ENCODE results near the gene PPAN. TPM values are rescaled to one million over a fixed set of nuclear protein-coding genes. Genes with fewer than 3 reads are reported as not detected.
A peak's percentile ranks its signal among the peaks of the same experiment; 100 is the strongest.

PPAN gene
- total RNA-seq, 8 experiments from 2014 or later: 27.2 to 92.1 (median 47.3) TPM

GRCh38 chr19:10120538-10121189, 14.5 kb downstream of the PPAN start:
- ATAC-seq (replicated peaks in 6 of 8): peak in 2 of 8 experiments; percentile 13 to 27
- no peak overlapping the region for H3K27ac ChIP-seq
- WGBS, 10 experiments: 4 to 93% (median 77%) methylated on average over 4 to 9 of the region's 9 CpGs
- in situ Hi-C loops (cut with MboI; ENCODE audit: low pct_unique_long_range_greater_than_20kb in 2 of 9, low sequenced_read_pairs in 9 of 9, unreplicated experiment in 9 of 9): no loop called here
- peaks cover 6% of the 10 kb centered on the region in 2 donors for H3K4me1 ChIP-seq (replicated peaks in 1 of 2)
- H3K4me3 ChIP-seq: no peak overlapping the region

- Histone ChIP-seq H3K4me1 (replicated peaks in 1 of 2) (peaks cover 6% of the 10 kb centered on the region in 2 donors), H3K27ac (no peak overlapping the region), H3K4me3 (no peak overlapping the region)
- no peak for ATAC-seq (replicated peaks in 6 of 8)
- in situ Hi-C loops (cut with MboI; ENCODE audit: low pct_unique_long_range_greater_than_20kb in 2 of 9, low sequenced_read_pairs in 9 of 9, unreplicated experiment in 9 of 9): no loop called here
- WGBS, 10 experiments: 27 to 100% (median 84%) methylated on average over 1 to 6 of the region's 6 CpGs; no CpG with 5 or more reads in 1 of the 10 experiments
Measured at GRCh38 chr19:10122045-10122444, 15.9 kb downstream of the PPAN start.

GRCh38 chr19:10124429-10124828, 18.3 kb downstream of the PPAN start:
- Histone ChIP-seq H3K4me3 (no peak overlapping the region), H3K4me1 (replicated peaks in 1 of 2) (no peaks in the 10 kb centered on the region), H3K27ac (no peak overlapping the region)
- 75 to 100% (median 100%) methylated on average over 1 to 7 of the region's 7 CpGs; no CpG with 5 or more reads in 3 of the 10 experiments for WGBS, 10 experiments
- no peak for ATAC-seq (replicated peaks in 6 of 8)
- in situ Hi-C loops (cut with MboI; ENCODE audit: low pct_unique_long_range_greater_than_20kb in 2 of 9, low sequenced_read_pairs in 9 of 9, unreplicated experiment in 9 of 9): no loop called here

- no peak for ATAC-seq (replicated peaks in 6 of 8)
- H3K4me1 ChIP-seq (replicated peaks in 1 of 2): no peaks in the 10 kb centered on the region
- no peak overlapping the region for H3K4me3 ChIP-seq
- in situ Hi-C loops (cut with MboI; ENCODE audit: low pct_unique_long_range_greater_than_20kb in 2 of 9, low sequenced_read_pairs in 9 of 9, unreplicated experiment in 9 of 9): no loop called here
- 92 to 100% (median 100%) methylated on average over 1 to 4 of the region's 4 CpGs; no CpG with 5 or more reads in 3 of the 10 experiments for WGBS, 10 experiments
- H3K27ac ChIP-seq: no peak overlapping the region
Measured at GRCh38 chr19:10126213-10126639, 20.1 kb downstream of the PPAN start.

- WGBS, 10 experiments: 62 to 100% (median 97%) methylated on average over 1 to 7 of the region's 7 CpGs; no CpG with 5 or more reads in 2 of the 10 experiments
- Histone ChIP-seq H3K4me1 (replicated peaks in 1 of 2) (no peaks in the 10 kb centered on the region), H3K4me3 (no peak overlapping the region), H3K27ac (no peak overlapping the region)
- ATAC-seq (replicated peaks in 6 of 8): peak in 1 of 8 experiments; percentile 35
- in situ Hi-C loops (cut with MboI; ENCODE audit: low pct_unique_long_range_greater_than_20kb in 2 of 9, low sequenced_read_pairs in 9 of 9, unreplicated experiment in 9 of 9): no loop called here
Measured at GRCh38 chr19:10132905-10133304, 26.7 kb downstream of the PPAN start.

GRCh38 chr19:10133596-10133995, 27.4 kb downstream of the PPAN start:
- Histone ChIP-seq H3K27ac (no peak overlapping the region), H3K4me1 (replicated peaks in 1 of 2) (no peaks in the 10 kb centered on the region), H3K4me3 (no peak overlapping the region)
- ATAC-seq (replicated peaks in 6 of 8): no peak
- in situ Hi-C loops (cut with MboI; ENCODE audit: low pct_unique_long_range_greater_than_20kb in 2 of 9, low sequenced_read_pairs in 9 of 9, unreplicated experiment in 9 of 9): no loop called here
- 33 to 100% (median 96%) methylated on average over 1 to 8 of the region's 11 CpGs; no CpG with 5 or more reads in 1 of the 10 experiments for WGBS, 10 experiments

GRCh38 chr19:10134040-10134439, 27.9 kb downstream of the PPAN start:
- H3K27ac ChIP-seq: no peak overlapping the region
- no peak overlapping the region for H3K4me3 ChIP-seq
- H3K4me1 ChIP-seq (replicated peaks in 1 of 2): no peaks in the 10 kb centered on the region
- in situ Hi-C loops (cut with MboI; ENCODE audit: low pct_unique_long_range_greater_than_20kb in 2 of 9, low sequenced_read_pairs in 9 of 9, unreplicated experiment in 9 of 9): no loop called here
- WGBS, 10 experiments: 100% methylated on average over 1 of the region's 9 CpGs; no CpG with 5 or more reads in 9 of the 10 experiments
- no peak for ATAC-seq (replicated peaks in 6 of 8)

- in situ Hi-C loops (cut with MboI; ENCODE audit: low pct_unique_long_range_greater_than_20kb in 2 of 9, low sequenced_read_pairs in 9 of 9, unreplicated experiment in 9 of 9): no loop called here
- H3K27ac ChIP-seq: no peak overlapping the region
- no peaks in the 10 kb centered on the region for H3K4me1 ChIP-seq (replicated peaks in 1 of 2)
- H3K4me3 ChIP-seq: no peak overlapping the region
- ATAC-seq (replicated peaks in 6 of 8): peak in 4 of 8 experiments; percentile 8 to 23 (median 21)
- WGBS, 10 experiments: 67 to 100% (median 96%) methylated on average over 1 to 9 of the region's 39 CpGs; no CpG with 5 or more reads in 5 of the 10 experiments
Measured at GRCh38 chr19:10135551-10136334, 29.6 kb downstream of the PPAN start.

GRCh38 chr19:10136936-10137335, 30.8 kb downstream of the PPAN start:
- WGBS, 10 experiments: 94 to 100% (median 96%) methylated on average over 1 to 9 of the region's 14 CpGs; no CpG with 5 or more reads in 7 of the 10 experiments

GRCh38 chr19:10137751-10138682, 31.9 kb downstream of the PPAN start:
- in situ Hi-C loops (cut with MboI; ENCODE audit: low pct_unique_long_range_greater_than_20kb in 2 of 9, low sequenced_read_pairs in 9 of 9, unreplicated experiment in 9 of 9): no loop called here
- Histone ChIP-seq H3K27ac (no peak overlapping the region), H3K4me1 (replicated peaks in 1 of 2) (no peaks in the 10 kb centered on the region), H3K4me3 (no peak overlapping the region)
- WGBS, 10 experiments: 29 to 100% (median 99%) methylated on average over 1 to 10 of the region's 38 CpGs; no CpG with 5 or more reads in 4 of the 10 experiments
- ATAC-seq (replicated peaks in 6 of 8): peak in 1 of 8 experiments; percentile 7

More at GRCh38 chr19:10136936-10137335, 30.8 kb downstream of the PPAN start:
- in situ Hi-C loops (cut with MboI; ENCODE audit: low pct_unique_long_range_greater_than_20kb in 2 of 9, low sequenced_read_pairs in 9 of 9, unreplicated experiment in 9 of 9): no loop called here
- no peaks in the 10 kb centered on the region for H3K4me1 ChIP-seq (replicated peaks in 1 of 2)
- no peak for ATAC-seq (replicated peaks in 6 of 8)
- H3K4me3 ChIP-seq: no peak overlapping the region
- no peak overlapping the region for H3K27ac ChIP-seq

GRCh38 chr19:10138879-10139795, 33.0 kb downstream of the PPAN start:
- ATAC-seq (replicated peaks in 6 of 8): peak in 1 of 8 experiments; percentile 5
- Histone ChIP-seq H3K4me3 (no peak overlapping the region), H3K27ac (no peak overlapping the region), H3K4me1 (replicated peaks in 1 of 2) (no peaks in the 10 kb centered on the region)
- in situ Hi-C loops (cut with MboI; ENCODE audit: low pct_unique_long_range_greater_than_20kb in 2 of 9, low sequenced_read_pairs in 9 of 9, unreplicated experiment in 9 of 9): no loop called here
- 92 to 100% (median 98%) methylated on average over 1 to 4 of the region's 27 CpGs; no CpG with 5 or more reads in 2 of the 10 experiments for WGBS, 10 experiments

- no peak for ATAC-seq (replicated peaks in 6 of 8)
- Histone ChIP-seq H3K4me3 (no peak overlapping the region), H3K27ac (no peak overlapping the region), H3K4me1 (replicated peaks in 1 of 2) (no peaks in the 10 kb centered on the region)
- WGBS, 10 experiments: 60 to 100% (median 80%) methylated on average over 1 to 4 of the region's 23 CpGs; no CpG with 5 or more reads in 6 of the 10 experiments
- in situ Hi-C loops (cut with MboI; ENCODE audit: low pct_unique_long_range_greater_than_20kb in 2 of 9, low sequenced_read_pairs in 9 of 9, unreplicated experiment in 9 of 9): no loop called here
Measured at GRCh38 chr19:10139952-10140351, 33.8 kb downstream of the PPAN start.
